H54 (cell line): ENCODE results near the gene HDAC2.
A peak's percentile ranks its signal among the peaks of the same experiment; 100 is the strongest.
"Not testable (repeated sequence)": the region's sequence is repeated elsewhere in the genome, so short reads cannot be mapped to it uniquely, and the experiment has no call there.

ENCODE experiments used
- DNase-seq: peaks from one replicate; pipeline ENCODE4 v3.0.0; 2011; ENCODE audit warnings: low spot score, mixed read lengths; ENCODE audit not compliant: insufficient read length
- FAIRE-seq: peaks from 3 replicates; lab custom pipeline; 2011; peaks lifted over from hg19 to GRCh38; lab: Jason Lieb, UNC
- POLR2A ChIP-seq: IDR thresholded peaks from 2 replicates; pipeline ENCODE4 v1.6.1; 2011; ENCODE audit warnings: low read depth, mild to moderate bottlenecking, low read length

The HDAC2 gene

DNA sequence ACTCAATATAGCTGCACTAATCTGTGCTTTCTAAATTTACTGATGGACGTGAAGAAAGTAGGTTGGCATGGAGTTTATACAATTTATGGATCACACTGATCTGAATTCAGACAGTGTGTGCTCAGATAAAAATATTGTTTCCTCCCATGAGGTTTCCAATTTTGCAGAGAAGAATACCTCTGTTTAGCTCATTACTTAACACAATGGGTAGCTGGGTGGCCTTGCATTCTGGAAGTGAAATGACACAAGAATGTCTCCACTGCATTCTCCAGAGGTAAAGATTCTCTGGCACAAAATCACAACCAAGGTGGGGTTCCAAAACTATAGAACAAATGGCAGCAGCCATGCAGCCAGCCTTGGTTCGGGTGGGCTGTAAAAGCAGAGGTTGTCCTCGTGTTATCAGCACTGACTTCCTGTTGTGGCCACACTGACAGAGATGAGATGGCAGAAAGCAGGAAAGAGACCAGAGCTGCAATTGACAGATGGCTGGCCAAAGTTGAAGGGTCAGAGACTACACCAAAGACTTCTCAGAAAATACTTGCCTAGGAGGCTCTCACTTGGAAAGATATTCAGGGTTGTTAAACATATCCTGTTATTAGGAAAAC, 50.2 kb downstream of the HDAC2 start:
- no peak for TF ChIP-seq POLR2A
- FAIRE-seq, result no peak
- no peak for DNase-seq

GRCh38 chr6:113910285-113910684, 60.7 kb downstream of the HDAC2 start:
- not testable (repeated sequence) for DNase-seq, FAIRE-seq

GRCh38 chr6:113909224-113909856, 61.6 kb downstream of the HDAC2 start:
- TF ChIP-seq POLR2A, result no peak

DNA sequence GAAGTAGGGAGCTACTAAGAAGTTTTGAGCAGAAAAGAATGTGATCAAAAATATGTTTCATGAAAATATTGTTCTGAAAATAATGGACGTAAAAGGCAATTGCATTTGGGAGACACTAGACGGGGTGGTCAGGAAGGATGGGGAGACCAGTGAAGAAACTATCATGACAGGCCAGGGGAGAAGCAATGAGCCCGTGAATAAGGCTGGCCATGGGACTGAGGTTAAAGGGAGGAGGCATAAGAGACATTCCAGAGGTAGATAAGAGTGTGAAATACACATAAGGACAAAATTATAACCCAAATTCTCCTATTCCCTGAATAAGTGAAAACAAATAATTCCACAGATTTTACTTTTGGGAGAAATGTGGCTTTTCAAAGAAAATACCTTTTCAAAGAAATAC, 62.1 kb downstream of the HDAC2 start:
- FAIRE-seq (no peak), DNase-seq (no peak)
- TF ChIP-seq POLR2A, result no peak

More at GRCh38 chr6:113909224-113909856, 61.6 kb downstream of the HDAC2 start:
- DNase-seq, result peak; percentile 5
- no peak for FAIRE-seq

GRCh38 chr6:113907102-113907815, 63.7 kb downstream of the HDAC2 start:
- no peak for FAIRE-seq
- no peak for DNase-seq
- no peak for TF ChIP-seq POLR2A

DNA sequence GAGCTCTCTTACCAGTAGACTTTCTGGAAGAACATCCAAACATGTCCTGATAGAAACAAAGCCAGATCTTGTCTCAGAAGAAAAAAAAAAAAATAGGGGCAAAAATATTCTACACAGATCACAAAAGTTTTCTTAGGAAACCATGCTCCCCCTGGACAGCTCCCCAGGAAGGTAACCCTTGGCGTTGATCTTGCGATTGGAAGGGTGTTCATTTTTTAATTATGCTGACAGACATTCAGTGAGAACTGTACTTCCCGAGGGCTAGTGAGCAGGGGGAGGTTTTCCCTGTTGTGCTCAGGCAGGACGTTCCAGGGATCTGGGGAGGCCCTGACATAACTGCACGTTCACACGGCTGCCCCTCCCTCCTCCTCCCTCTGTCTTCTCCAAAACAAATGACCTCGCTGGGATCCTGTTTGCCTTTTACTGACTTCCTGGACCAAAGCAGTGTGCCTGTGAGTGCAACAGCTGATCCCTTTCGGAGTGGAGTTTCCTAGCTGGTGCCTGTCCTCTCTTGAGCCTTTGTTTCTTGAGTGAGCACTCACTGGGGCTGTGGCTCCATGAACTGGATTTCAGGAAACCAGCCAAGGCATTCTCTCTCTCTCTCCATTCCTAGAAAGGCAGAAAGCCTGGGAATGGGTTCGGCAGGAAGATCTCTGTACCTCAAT, 67.2 kb downstream of the HDAC2 start:
- DNase-seq (no peak), FAIRE-seq (no peak)
- TF ChIP-seq POLR2A, result no peak

DNA sequence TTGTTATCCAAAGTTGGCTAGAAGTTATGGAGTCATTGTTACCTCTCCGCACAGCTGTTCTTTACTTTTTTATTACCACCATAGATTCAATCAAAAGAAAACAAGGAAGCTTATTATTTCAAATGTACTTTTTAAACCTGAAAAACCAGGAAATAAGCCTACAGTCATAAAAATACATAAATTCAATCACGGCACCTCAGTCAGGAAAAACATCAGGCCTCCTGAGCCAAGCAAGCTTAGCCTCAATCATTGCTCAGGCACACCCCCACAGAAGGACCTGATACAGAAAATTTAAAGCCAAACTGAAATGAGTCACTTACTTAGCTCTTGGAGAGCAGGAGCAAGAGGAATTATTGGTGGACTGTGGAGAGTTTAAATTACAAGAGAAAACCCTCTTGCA, 69.5 kb downstream of the HDAC2 start:
- no peak for FAIRE-seq
- no peak for TF ChIP-seq POLR2A
- DNase-seq, result no peak

DNA sequence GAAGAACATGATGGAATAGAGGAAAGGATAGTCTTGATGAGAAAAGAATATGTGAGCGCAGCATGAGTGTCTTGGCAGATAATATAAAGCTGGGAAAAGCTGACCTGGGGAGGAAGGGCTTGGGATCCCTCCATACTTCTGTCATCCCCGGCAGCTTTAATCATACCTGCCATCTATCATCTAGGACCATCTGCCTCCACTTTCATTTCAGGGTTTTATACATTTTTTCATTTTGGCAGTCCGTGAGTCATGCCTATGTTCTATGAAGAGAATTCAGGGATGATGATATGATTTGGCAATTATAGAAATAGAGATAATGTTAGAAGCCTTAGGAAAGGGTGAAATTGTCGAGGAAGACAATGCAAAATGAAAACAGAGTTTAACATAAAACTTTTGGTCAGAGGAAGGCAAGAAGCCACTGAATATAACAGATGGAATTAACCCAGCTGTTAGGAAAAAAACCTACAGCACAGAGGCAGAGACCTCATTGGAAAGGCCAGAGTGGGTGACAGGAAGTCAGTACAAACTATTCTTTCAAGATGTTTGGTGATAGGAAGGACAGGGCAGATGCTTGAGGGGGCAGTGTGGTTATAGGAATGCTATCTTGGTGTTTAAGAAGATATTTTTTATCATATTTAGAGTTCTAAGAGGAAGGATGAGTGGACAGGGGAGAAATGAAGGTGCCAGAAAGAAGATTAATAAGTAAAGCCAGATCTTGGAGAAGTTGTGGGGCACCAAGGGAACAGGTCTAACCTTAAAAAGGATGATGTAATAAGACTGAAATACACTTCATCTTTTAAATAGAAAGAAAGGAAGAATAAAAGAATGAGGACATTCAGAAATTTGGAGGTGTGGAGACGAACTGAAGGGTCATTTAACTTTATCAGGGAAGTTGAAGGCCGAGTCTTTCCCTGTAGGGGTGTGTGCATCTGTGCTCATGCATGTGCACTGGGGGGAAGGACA, 76.0 kb downstream of the HDAC2 start:
- FAIRE-seq (no peak), DNase-seq (no peak)
- no peak for TF ChIP-seq POLR2A

DNA sequence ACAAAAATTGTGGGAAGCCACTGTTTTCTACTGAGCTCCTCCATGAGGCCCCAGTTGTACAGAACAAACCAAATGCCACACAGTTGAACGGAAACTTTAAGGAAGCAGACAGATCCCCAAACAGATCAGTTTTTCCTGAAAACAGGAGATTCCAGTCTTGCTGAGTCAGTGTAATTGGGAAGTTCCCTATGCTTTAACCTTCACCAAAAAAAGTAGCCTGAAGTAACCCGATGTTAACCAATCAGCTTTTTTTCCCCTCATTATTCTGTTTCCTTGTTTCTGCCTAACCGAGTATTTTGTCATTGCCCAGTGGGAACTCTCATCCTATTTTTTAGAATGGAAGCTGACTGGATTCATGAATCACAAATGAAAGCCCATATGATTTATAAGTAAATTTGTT, 77.1 kb downstream of the HDAC2 start:
- no peak for TF ChIP-seq POLR2A
- FAIRE-seq (no peak), DNase-seq (no peak)

DNA sequence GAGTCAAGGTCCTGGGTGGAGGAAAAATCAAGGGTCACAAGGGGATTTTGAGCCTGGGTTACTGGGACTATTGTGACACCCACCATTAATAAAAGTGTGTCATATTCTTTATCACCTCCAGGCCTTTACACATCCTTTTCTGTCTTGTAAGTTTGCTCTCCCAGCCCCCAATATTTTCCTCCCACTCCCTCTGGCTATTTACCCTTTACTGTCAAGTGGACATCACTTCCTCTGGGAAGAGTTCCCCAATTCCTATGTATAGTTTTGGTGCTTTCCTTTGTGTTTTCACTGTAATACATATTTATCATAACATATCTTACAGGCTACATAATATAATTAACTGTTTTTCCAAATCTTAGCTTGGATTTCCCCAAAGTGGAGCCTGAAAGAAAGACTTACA, 77.5 kb downstream of the HDAC2 start:
- FAIRE-seq (no peak), DNase-seq (no peak)
- no peak for TF ChIP-seq POLR2A

GRCh38 chr6:113888956-113889630, 81.9 kb downstream of the HDAC2 start:
- FAIRE-seq (no peak), DNase-seq (no peak)
- TF ChIP-seq POLR2A, result no peak

- DNase-seq, result no peak
- TF ChIP-seq POLR2A, result no peak
- no peak for FAIRE-seq
Observed at GRCh38 chr6:113888493-113888892, 82.5 kb downstream of the HDAC2 start.

DNA sequence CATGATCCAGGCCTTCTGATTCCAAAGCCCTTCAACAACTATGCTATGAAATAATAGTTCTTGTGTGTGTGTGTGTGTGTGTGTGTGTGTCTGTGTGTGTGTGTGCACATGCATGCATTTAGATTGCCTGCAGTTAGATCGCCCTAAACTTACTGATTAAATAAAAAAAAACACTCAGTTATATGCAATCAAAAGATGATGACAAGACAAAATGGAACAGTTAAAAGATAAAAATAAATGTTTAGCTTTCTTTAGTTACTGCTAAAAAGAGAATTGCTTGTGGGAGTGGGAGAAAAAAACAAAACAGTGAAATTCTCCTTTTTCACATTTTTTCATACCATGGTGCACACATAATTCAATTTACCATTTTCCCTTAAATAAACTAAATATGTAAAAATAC, 84.4 kb downstream of the HDAC2 start:
- DNase-seq, result no peak
- TF ChIP-seq POLR2A, result no peak
- no peak for FAIRE-seq
